ENCODE results near the gene NRG2.

The NRG2 gene

DNA sequence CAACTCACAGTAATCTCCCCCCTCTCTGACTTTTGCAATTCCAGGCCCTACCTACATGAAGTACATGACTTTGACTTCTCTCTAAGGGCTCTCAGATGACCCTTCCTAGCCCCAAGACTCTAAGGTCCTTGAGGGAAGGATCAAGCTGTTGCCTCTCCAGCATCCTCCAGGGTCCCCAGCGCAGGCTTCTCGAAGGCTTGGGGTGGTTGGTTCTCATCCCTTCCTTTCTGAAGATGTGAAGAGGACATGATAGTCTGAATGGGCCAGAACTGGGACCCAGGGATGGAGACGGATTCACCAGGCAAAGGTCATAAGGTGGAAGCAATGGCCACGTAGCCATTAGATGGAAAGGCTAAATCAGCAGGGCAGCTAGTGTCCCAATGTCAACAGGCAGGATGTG is 86.8 kb downstream of the NRG2 start:
- Mint-ChIP-seq H3K9me3 (no peaks in the 10 kb centered on the region), H3K4me3 (no peak overlapping the region), H3K27me3 (peaks cover 31% of the 10 kb centered on the region), H3K4me1 (no peaks in the 10 kb centered on the region), H3K27ac (no peak overlapping the region), H3K36me3 (no peaks in the 10 kb centered on the region)
- ATAC-seq = no peak

- H3K36me3 Mint-ChIP-seq = no peaks in the 10 kb centered on the region
- H3K4me1 Mint-ChIP-seq = no peaks in the 10 kb centered on the region
- peaks cover 31% of the 10 kb centered on the region for H3K27me3 Mint-ChIP-seq
- H3K9me3 Mint-ChIP-seq = no peaks in the 10 kb centered on the region
- H3K27ac Mint-ChIP-seq = no peak overlapping the region
- H3K4me3 Mint-ChIP-seq = no peak overlapping the region
- ATAC-seq = no peak
Observed at GRCh38 chr5:139955616-139956273, 87.4 kb downstream of the NRG2 start.

- Mint-ChIP-seq H3K9me3 (no peaks in the 10 kb centered on the region), H3K27me3 (peaks cover 31% of the 10 kb centered on the region), H3K27ac (no peak overlapping the region), H3K4me1 (no peaks in the 10 kb centered on the region), H3K4me3 (no peak overlapping the region), H3K36me3 (no peaks in the 10 kb centered on the region)
- peak; percentile 35 for ATAC-seq
Observed at GRCh38 chr5:139955053-139955605, 88.0 kb downstream of the NRG2 start.

GRCh38 chr5:139954462-139954861 is 88.6 kb downstream of the NRG2 start:
- ATAC-seq = no peak
- no peaks in the 10 kb centered on the region for H3K9me3 Mint-ChIP-seq
- H3K4me3 Mint-ChIP-seq = no peak overlapping the region
- no peaks in the 10 kb centered on the region for H3K4me1 Mint-ChIP-seq
- peaks cover 31% of the 10 kb centered on the region for H3K27me3 Mint-ChIP-seq
- H3K36me3 Mint-ChIP-seq = no peaks in the 10 kb centered on the region
- no peak overlapping the region for H3K27ac Mint-ChIP-seq

GRCh38 chr5:139954022-139954421 is 89.1 kb downstream of the NRG2 start:
- Mint-ChIP-seq H3K4me3 (no peak overlapping the region), H3K36me3 (no peaks in the 10 kb centered on the region), H3K9me3 (no peaks in the 10 kb centered on the region), H3K27me3 (peaks cover 31% of the 10 kb centered on the region), H3K27ac (no peak overlapping the region), H3K4me1 (no peaks in the 10 kb centered on the region)
- no peak for ATAC-seq

GRCh38 chr5:139952574-139952973 is 90.5 kb downstream of the NRG2 start:
- Mint-ChIP-seq H3K9me3 (no peaks in the 10 kb centered on the region), H3K27me3 (peaks cover 31% of the 10 kb centered on the region), H3K27ac (no peak overlapping the region), H3K4me1 (no peaks in the 10 kb centered on the region), H3K4me3 (no peak overlapping the region), H3K36me3 (no peaks in the 10 kb centered on the region)
- no peak for ATAC-seq

- no peak overlapping the region for H3K4me3 Mint-ChIP-seq
- H3K27me3 Mint-ChIP-seq = peaks cover 31% of the 10 kb centered on the region
- no peaks in the 10 kb centered on the region for H3K9me3 Mint-ChIP-seq
- H3K36me3 Mint-ChIP-seq = no peaks in the 10 kb centered on the region
- no peak for ATAC-seq
- peaks cover under 1% of the 10 kb centered on the region for H3K4me1 Mint-ChIP-seq
- H3K27ac Mint-ChIP-seq = no peak overlapping the region
Observed at GRCh38 chr5:139951983-139952382, 91.1 kb downstream of the NRG2 start.

GRCh38 chr5:139951296-139951924 is 91.7 kb downstream of the NRG2 start:
- Mint-ChIP-seq H3K27ac (no peak overlapping the region), H3K36me3 (no peaks in the 10 kb centered on the region), H3K27me3 (peaks cover 31% of the 10 kb centered on the region), H3K4me3 (no peak overlapping the region), H3K9me3 (no peaks in the 10 kb centered on the region), H3K4me1 (peaks cover 7% of the 10 kb centered on the region)
- no peak for ATAC-seq

DNA sequence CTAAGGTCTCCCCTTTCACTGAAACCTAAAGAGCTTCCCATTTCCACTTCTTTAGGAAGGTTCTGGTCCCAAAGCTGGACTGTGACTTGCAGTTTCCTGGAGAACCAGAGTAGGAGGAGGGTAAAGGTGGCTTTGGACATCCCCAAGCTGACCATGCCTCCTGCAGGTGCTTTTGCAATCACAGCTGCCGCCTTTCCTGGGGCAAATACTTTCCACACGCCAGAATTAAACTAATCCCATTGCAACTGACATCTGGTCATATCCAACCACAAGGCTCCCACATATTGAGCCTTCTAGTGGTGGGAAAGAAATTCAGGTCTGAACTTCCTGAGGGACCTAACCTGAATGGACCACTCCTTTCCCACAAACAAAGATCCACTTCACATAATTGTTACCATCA is 92.7 kb downstream of the NRG2 start:
- H3K36me3 Mint-ChIP-seq = no peaks in the 10 kb centered on the region
- H3K9me3 Mint-ChIP-seq = no peaks in the 10 kb centered on the region
- peaks cover 31% of the 10 kb centered on the region for H3K27me3 Mint-ChIP-seq
- H3K4me1 Mint-ChIP-seq = peaks cover 16% of the 10 kb centered on the region
- H3K4me3 Mint-ChIP-seq = no peak overlapping the region
- H3K27ac Mint-ChIP-seq = no peak overlapping the region
- no peak for ATAC-seq

GRCh38 chr5:139949710-139950109 is 93.4 kb downstream of the NRG2 start:
- no peak for ATAC-seq
- no peak overlapping the region for H3K4me3 Mint-ChIP-seq
- no peaks in the 10 kb centered on the region for H3K9me3 Mint-ChIP-seq
- H3K27me3 Mint-ChIP-seq = peaks cover 24% of the 10 kb centered on the region
- H3K36me3 Mint-ChIP-seq = no peaks in the 10 kb centered on the region
- H3K4me1 Mint-ChIP-seq = peaks cover 24% of the 10 kb centered on the region
- no peak overlapping the region for H3K27ac Mint-ChIP-seq

DNA sequence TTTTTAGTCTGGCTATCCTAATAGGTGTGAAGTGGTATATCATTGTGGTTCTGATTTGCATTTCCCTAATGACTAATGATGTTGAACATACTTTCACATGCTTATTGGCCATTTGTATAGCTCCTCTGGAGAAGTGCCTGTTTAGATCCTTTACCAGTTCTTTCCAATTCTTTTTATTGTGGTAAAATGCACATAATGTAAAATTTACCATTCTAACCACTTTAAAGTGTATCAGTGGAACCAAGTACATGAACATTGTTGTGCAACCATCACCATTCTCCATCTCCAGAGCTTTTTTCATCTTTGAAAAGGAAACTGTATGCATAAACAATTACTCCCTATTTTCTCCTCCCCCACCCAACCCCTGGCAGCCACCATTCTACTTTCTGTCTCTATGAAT is 95.4 kb downstream of the NRG2 start:
- no peaks in the 10 kb centered on the region for H3K9me3 Mint-ChIP-seq
- peaks cover 24% of the 10 kb centered on the region for H3K4me1 Mint-ChIP-seq
- ATAC-seq = no peak
- H3K36me3 Mint-ChIP-seq = no peaks in the 10 kb centered on the region
- H3K4me3 Mint-ChIP-seq = no peak overlapping the region
- peaks cover 4% of the 10 kb centered on the region for H3K27me3 Mint-ChIP-seq
- H3K27ac Mint-ChIP-seq = no peak overlapping the region

- Mint-ChIP-seq H3K27ac (peak overlapping the region; percentile 41), H3K9me3 (peaks cover 4% of the 10 kb centered on the region), H3K4me1 (peaks cover 24% of the 10 kb centered on the region), H3K4me3 (peak overlapping the region; percentile 20), H3K27me3 (no peaks in the 10 kb centered on the region), H3K36me3 (no peaks in the 10 kb centered on the region)
- no peak for ATAC-seq
Observed at GRCh38 chr5:139946440-139946839, 96.7 kb downstream of the NRG2 start.

DNA sequence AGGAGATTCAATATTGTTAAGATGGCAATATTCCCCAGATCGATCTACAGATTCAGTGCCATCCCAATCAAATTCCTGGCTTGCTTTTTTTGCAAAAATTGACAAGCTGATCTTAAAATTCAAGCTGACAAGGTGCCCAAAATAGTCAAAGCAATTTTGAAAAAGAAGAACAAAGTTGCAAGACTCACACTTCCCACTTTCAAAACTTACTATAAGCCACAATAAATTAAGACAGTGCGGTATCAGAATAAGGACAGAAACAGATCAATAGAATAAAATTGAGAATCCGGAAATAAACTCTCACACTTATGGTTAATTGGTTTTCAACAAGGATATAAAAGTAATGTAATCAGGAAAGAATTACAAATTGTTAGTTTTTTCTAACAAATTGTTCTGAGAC is 97.1 kb downstream of the NRG2 start:
- Mint-ChIP-seq H3K36me3 (peaks cover under 1% of the 10 kb centered on the region), H3K4me1 (peaks cover 24% of the 10 kb centered on the region), H3K27ac (peak overlapping the region; percentile 41), H3K9me3 (peaks cover 4% of the 10 kb centered on the region), H3K27me3 (no peaks in the 10 kb centered on the region), H3K4me3 (peak overlapping the region; percentile 20)
- no peak for ATAC-seq

GRCh38 chr5:139942243-139942642 is 100.9 kb downstream of the NRG2 start:
- H3K4me1 Mint-ChIP-seq = peaks cover 24% of the 10 kb centered on the region
- peaks cover 19% of the 10 kb centered on the region for H3K9me3 Mint-ChIP-seq
- peaks cover 10% of the 10 kb centered on the region for H3K36me3 Mint-ChIP-seq
- ATAC-seq = no peak
- H3K27ac Mint-ChIP-seq = no peak overlapping the region
- no peak overlapping the region for H3K4me3 Mint-ChIP-seq
- H3K27me3 Mint-ChIP-seq = peaks cover 18% of the 10 kb centered on the region

GRCh38 chr5:139930406-139930805 is 112.7 kb downstream of the NRG2 start:
- no peak overlapping the region for H3K4me3 Mint-ChIP-seq
- H3K9me3 Mint-ChIP-seq = peaks cover 2% of the 10 kb centered on the region
- no peaks in the 10 kb centered on the region for H3K4me1 Mint-ChIP-seq
- no peak overlapping the region for H3K27ac Mint-ChIP-seq
- H3K36me3 Mint-ChIP-seq = no peaks in the 10 kb centered on the region
- ATAC-seq = no peak
- peaks cover 60% of the 10 kb centered on the region for H3K27me3 Mint-ChIP-seq

Measured in stimulated activated memory B cell treated with anti-CD40 and anti-IgM and Interleukin-4, amounts not matched to agents 10 μg/mL and 1 μg/mL and 100 μg/mL, for 72 hours (primary cell).